Liver (tissue), 9 donors: ENCODE measurements around the gene STX2. TPM values are rescaled to one million over a fixed set of nuclear protein-coding genes. Genes with fewer than 3 reads are reported as not detected.

Experiments used
- DNase-seq: peaks from one replicate; pipeline ENCODE4 v3.0.0-alpha.2; 2017; ENCODE audit warnings: low spot score
- H3K27ac ChIP-seq, 2 donors: one replicate each; pipeline ENCODE4 v1.7.0; 2013; ENCODE audit warnings: inconsistent platforms in 2 of 2, low read length in 2 of 2, control low read depth in 1 of 2, low read depth in 1 of 2, mild to moderate bottlenecking in 1 of 2
- H3K27me3 ChIP-seq, 4 donors: one replicate each; pipeline versions ENCODE4 v1.6.1 to v1.7.0; 2013; ENCODE audit warnings: low read length in 3 of 4, inconsistent platforms in 1 of 4, mild to moderate bottlenecking in 1 of 4, moderate library complexity in 1 of 4; ENCODE audit not compliant: control insufficient read depth in 4 of 4, insufficient read depth in 4 of 4
- H3K36me3 ChIP-seq, 4 donors: one replicate each; pipeline versions ENCODE4 v1.6.1 to v1.7.0; 2013; ENCODE audit warnings: low read length in 3 of 4, mild to moderate bottlenecking in 3 of 4, low read depth in 1 of 4, moderate library complexity in 1 of 4; ENCODE audit not compliant: control insufficient read depth in 4 of 4, insufficient read depth in 3 of 4
- H3K4me1 ChIP-seq, 4 donors: one replicate each; pipeline versions ENCODE4 v1.6.1 to v1.7.0; 2013; ENCODE audit warnings: low read length in 3 of 4, mild to moderate bottlenecking in 3 of 4, moderate library complexity in 1 of 4; ENCODE audit not compliant: control insufficient read depth in 4 of 4, insufficient read depth in 4 of 4
- H3K4me3 ChIP-seq, 3 donors: one replicate each; pipeline versions ENCODE4 v1.6.1 to v1.7.0; 2013; ENCODE audit warnings: low read length in 3 of 3, control low read depth in 1 of 3, low read depth in 1 of 3, mild to moderate bottlenecking in 1 of 3
- H3K9ac ChIP-seq, 2 donors: one replicate each; pipeline ENCODE4 v1.7.0; 2013; ENCODE audit warnings: low read length in 2 of 2, mild to moderate bottlenecking in 2 of 2, moderate library complexity in 2 of 2, control low read depth in 1 of 2, low read depth in 1 of 2
- H3K9me3 ChIP-seq, 4 donors: one replicate each; pipeline versions ENCODE4 v1.6.1 to v1.7.0; 2013; ENCODE audit warnings: low read length in 3 of 4; ENCODE audit not compliant: control insufficient read depth in 4 of 4
- CTCF ChIP-seq: fragments of 150-350 bp; IDR thresholded peaks from 2 replicates; pipeline ENCODE4 v1.5.1; 2017; ENCODE audit warnings: improper control_type of control experiment, low read depth, low read length; ENCODE audit not compliant: missing input control
- EGR1 ChIP-seq, 2 donors: IDR thresholded peaks; 2 replicates each; pipeline ENCODE4 v1.6.1; 2016 to 2018; ENCODE audit warnings: antibody characterized with exemption in 2 of 2, low read depth in 2 of 2
- FOXA1 ChIP-seq: IDR thresholded peaks from 2 replicates; pipeline ENCODE4 v1.6.1; 2016; ENCODE audit warnings: antibody characterized with exemption
- HNF4A ChIP-seq, 2 donors: conservative IDR thresholded peaks; 2 replicates each; pipeline ENCODE4 v1.6.1; 2016; ENCODE audit warnings: antibody characterized with exemption in 2 of 2, mild to moderate bottlenecking in 2 of 2
- HNF4G ChIP-seq: IDR thresholded peaks from 2 replicates; pipeline ENCODE4 v1.6.1; 2016; ENCODE audit warnings: antibody characterized with exemption
- MAX ChIP-seq: IDR thresholded peaks from 2 replicates; pipeline ENCODE4 v1.6.1; 2016; ENCODE audit warnings: antibody characterized with exemption
- RAD21 ChIP-seq, 2 donors: IDR thresholded peaks; 2 replicates each; pipeline ENCODE4 v1.6.1; 2016; ENCODE audit warnings: antibody characterized with exemption in 2 of 2, mild to moderate bottlenecking in 2 of 2
- REST ChIP-seq: IDR thresholded peaks from 2 replicates; pipeline ENCODE4 v1.6.1; 2016; ENCODE audit warnings: antibody characterized with exemption, mild to moderate bottlenecking
- RXRA ChIP-seq, 2 donors: IDR thresholded peaks; 2 replicates each; pipeline ENCODE4 v1.6.1; 2017 to 2018; ENCODE audit warnings: antibody characterized with exemption in 2 of 2, mild to moderate bottlenecking in 1 of 2
- SP1 ChIP-seq: IDR thresholded peaks from 2 replicates; pipeline ENCODE4 v1.6.1; 2018; ENCODE audit warnings: antibody characterized with exemption, mild to moderate bottlenecking
- YY1 ChIP-seq: IDR thresholded peaks from 2 replicates; pipeline ENCODE4 v1.6.1; 2016; ENCODE audit warnings: antibody characterized with exemption, mild to moderate bottlenecking
- WGBS: extraction: QIAGEN DNeasy Blood & Tissue Kit; methylation state at CpG from one replicate; pipeline ENCODE4 v1.1.7; 2013; 5-methylcytosine and 5-hydroxymethylcytosine counted together
- polyA plus RNA-seq, 2 donors: library from polyadenylated mRNA; stranded (reverse) in 1 of 2; unstranded in 1 of 2; fragments of 200-250 nt in 1 of 2; fragments of >200 nt in 1 of 2; fragmentation: Nextera tagmentation in 1 of 2; extraction: Ambion mirVana in 1 of 2; gene quantifications; one replicate each; pipeline versions ENCODE4 v1.2.1 to v1.2.3, GENCODE V29; 2013 to 2015
- total RNA-seq, 2 donors: library from RNA; depleted of rRNA; stranded (reverse); fragments of >200 nt; gene quantifications; one replicate each; pipeline ENCODE4 v1.2.3, GENCODE V29; 2014
- donor health status: healthy.
- donor health status: healthy.
- donor health status: healthy.
- donor health status: healthy.
- donor health status: healthy.

Gene STX2
- total and polyA plus RNA-seq, 4 donors, result 4.7 to 13.8 (median 8.9) TPM

- Histone ChIP-seq H3K27ac (peak overlapping the region; percentile 61 to 80), H3K9ac (peak overlapping the region; percentile 43 to 72), H3K9me3 (no peaks in the 10 kb centered on the region), H3K4me3 (peak overlapping the region; percentile 81 to 99 (median 87)), H3K27me3 (no peaks in the 10 kb centered on the region), H3K36me3 (peaks cover 4 to 18% (median 12%) of the 10 kb centered on the region in 4 donors), H3K4me1 (peaks cover 12 to 39% (median 29%) of the 10 kb centered on the region in 4 donors)
- TF ChIP-seq RXRA (IDR thresholded peaks at IDR 0.05) (no peak), RAD21 (IDR thresholded peaks at IDR 0.05) (no peak), HNF4A (conservative IDR thresholded peaks at IDR 0.05) (peak in 1 of 2 donors; percentile 28), EGR1 (IDR thresholded peaks at IDR 0.05; ENCODE audit: low read depth in 2 of 2) (no peak), SP1 (no peak), MAX (peak; percentile 8), REST (no peak), HNF4G (no peak), FOXA1 (no peak), CTCF (no peak)
- 4% methylated on average over 79 of the region's 79 CpGs for WGBS
- DNase-seq, result no peak
Observed at GRCh38 chr12:130872179-130873096, 33.4 kb upstream of the STX2 start.

GRCh38 chr12:130871286-130872178 lies 32.5 kb upstream of the STX2 start, which contains the start of gene RAN:
Gene RAN (plus strand): TSS chr12:130872066. CDS start chr12:130872594, 528 bp downstream.
- Histone ChIP-seq H3K36me3 (peaks cover 4 to 18% (median 11%) of the 10 kb centered on the region in 4 donors), H3K27ac (peak within 1 kb of the TSS; percentile 69 to 87), H3K9ac (peak within 1 kb of the TSS; percentile 43 to 72), H3K4me1 (peaks cover 12 to 32% (median 25%) of the 10 kb centered on the region in 4 donors), H3K27me3 (no peaks in the 10 kb centered on the region), H3K4me3 (peak within 1 kb of the TSS; percentile 81 to 99 (median 87)), H3K9me3 (no peaks in the 10 kb centered on the region)
- DNase-seq, result peak; percentile 89
- 4% methylated on average over 118 of the region's 118 CpGs for WGBS
- TF ChIP-seq RXRA (IDR thresholded peaks at IDR 0.05), result no peak
- TF ChIP-seq YY1, result peak; percentile 77
